HCEC 1CT (cell line): ENCODE measurements around the gene GPAT3.
"Not testable (repeated sequence)": the region's sequence is repeated elsewhere in the genome, so short reads cannot be mapped to it uniquely, and the experiment has no call there.

Experiments used
- DNase-seq: peaks from one replicate; pipeline ENCODE4 v3.0.0-alpha.2; 2017

The GPAT3 gene

GRCh38 chr4:83535520-83536361 lies at the start of gene GPAT3:
Gene GPAT3, plus strand, starts transcription at chr4:83536108. Its CDS starts 515 bp downstream, at chr4:83536623.
- DNase-seq: peak; percentile 45

- DNase-seq: no peak
These were observed 49.3 kb upstream of the GPAT3 start for GRCh38 chr4:83486457-83487129.

DNA sequence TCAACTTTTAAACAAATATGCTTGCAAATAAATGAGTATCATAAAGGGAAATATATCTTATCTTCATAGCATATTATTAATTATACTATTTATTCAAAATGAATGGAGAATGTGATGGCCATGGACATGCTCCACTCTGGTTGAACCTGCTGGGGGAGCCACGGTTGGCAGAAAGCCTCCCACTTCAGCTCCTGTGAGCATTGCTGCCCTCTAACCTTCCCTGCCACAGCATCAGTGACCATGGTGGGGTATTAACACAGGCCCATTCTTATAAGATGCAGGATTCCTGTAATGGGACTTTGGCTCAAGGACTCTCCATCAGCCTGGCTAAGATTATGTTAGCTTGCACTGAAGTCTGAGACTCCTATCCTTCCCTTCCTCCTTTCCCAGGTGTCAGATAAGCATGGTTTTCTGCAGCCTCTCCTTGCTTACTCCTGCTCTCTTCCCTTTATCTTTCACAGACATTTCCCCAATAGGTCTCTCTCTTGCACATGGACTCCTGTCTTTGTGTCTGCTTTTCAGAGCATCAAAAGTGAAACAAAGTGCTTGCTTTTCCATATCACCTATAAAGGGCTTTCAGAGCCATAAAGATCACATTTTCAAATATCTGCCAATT lies 46.1 kb upstream of the GPAT3 start:
- no peak for DNase-seq

- DNase-seq: peak; percentile 27
These were observed 44.9 kb upstream of the GPAT3 start for GRCh38 chr4:83490876-83491450.

DNA sequence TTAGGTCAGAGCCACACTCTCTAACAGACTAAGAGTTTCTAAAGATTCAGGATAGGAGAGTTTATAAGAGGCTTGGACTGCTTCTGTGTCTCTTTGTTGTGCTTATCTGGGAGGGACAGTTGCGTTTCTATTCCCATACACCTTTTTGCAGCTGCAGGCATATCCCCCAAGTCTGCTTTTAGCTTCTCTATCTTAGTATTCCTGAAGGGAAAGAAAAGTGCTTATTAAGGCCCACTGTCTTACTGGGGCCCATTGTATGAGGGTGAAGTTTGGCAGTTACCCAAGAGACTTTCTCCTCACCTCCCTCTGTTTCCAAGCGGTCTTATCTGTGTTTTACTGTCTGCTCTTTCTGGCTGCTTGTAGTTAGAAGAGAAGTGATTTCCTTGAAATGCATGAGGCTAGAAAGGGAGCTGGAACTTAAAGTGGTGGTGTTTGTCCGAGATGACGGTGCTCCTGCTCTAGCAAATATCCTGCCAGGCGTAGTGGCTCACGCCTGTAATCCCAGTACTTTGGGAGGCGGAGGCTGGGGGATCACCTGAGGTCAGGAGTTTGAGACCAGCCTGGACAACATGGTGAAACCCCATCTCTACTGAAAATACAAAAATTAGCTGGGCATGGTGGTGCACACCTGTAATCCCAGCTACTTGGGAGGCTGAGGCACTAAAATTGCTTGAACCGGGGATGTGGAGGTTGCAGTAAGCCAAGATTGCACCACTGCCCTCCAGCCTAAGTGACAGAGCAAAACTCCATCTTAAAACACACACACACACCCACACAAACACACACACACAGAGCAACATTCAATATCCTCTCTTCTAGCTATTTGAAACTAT lies 39.6 kb upstream of the GPAT3 start:
- not testable (repeated sequence) for DNase-seq

DNA sequence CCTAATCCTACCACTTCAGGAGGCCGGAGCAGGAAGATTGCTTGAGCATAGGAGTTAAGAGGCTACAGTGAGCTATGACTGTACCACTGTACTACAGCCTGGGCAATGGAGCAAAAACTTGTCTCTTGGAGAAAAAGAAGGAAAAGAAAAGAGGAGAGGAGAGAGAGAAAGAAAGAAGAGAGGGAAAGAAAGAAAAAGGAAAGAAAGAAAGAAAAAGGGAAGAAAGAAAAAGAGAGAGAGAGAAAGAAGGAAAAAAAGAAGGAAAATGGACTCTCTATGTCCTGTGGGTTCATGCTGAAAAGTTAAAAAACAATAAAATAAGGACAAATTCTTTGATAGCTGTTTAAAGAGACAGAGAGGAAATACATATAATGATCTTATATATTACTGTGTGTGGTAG lies 37.7 kb upstream of the GPAT3 start:
- no peak for DNase-seq

- DNase-seq: not testable (repeated sequence)
These were observed 34.2 kb upstream of the GPAT3 start for GRCh38 chr4:83501671-83502070.

- DNase-seq: no peak
These were observed 31.9 kb upstream of the GPAT3 start for GRCh38 chr4:83503974-83504373.

GRCh38 chr4:83504503-83504902 lies 31.4 kb upstream of the GPAT3 start:
- no peak for DNase-seq

GRCh38 chr4:83504996-83505395 lies 30.9 kb upstream of the GPAT3 start:
- DNase-seq: no peak

- DNase-seq: peak; percentile 35
These were observed 26.7 kb upstream of the GPAT3 start for GRCh38 chr4:83509156-83509585.

- no peak for DNase-seq
These were observed 25.5 kb upstream of the GPAT3 start for GRCh38 chr4:83510442-83510841.

DNA sequence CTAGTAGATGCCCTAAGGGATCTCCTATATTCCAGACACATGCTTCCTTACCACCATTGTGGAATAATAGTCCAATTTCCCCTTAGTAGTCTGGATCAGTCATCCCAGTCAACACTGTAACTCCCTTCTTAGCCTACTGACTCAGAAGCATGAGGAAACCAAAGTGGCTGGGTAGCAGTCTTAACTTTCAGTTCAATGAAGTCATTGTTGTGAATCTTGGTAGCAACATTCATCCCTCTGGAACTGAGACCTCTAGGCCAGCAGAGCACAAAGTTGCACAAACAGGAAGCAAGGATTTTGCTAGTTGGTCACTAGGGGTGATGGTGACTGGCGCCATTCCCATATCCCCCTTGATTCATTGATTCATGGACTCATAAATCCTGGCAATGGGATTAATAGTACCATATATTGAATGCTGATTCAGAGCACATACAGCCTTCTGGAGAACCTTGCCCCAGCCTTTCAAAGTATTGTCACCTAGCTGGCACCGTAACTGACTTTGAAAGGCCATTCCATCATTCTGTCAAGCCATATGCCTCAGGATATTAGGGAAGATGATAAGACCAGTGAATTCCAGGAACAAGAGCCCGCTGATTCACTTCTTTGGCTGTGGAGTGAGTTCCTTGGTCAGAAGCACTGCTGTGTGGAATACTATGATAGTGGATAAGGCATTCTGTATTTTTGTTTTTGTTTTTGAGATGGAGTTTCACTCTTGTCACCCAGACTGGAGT lies 19.7 kb upstream of the GPAT3 start:
- DNase-seq: peak; percentile 70

DNA sequence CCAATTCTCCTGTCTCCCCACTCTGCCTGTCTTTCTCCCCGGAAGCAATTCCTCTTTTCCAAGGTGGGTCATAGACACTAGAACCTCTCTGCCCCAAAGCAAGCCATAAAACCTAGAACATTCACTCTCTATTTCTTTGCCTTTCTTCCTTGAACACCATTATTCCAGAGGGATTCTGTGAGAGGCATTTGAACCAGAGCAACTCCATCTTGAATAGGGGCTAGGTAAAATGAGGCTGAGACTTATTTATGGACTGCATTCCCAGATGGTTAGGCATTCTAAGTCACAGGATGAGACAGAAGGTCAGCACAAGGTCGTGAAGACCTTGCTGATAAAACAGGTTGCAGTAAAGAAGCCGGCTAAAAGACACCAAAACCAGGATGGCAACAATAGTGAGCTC lies 13.7 kb upstream of the GPAT3 start:
- DNase-seq: no peak

- no peak for DNase-seq
These were observed 8.2 kb upstream of the GPAT3 start for GRCh38 chr4:83527671-83528070.

DNA sequence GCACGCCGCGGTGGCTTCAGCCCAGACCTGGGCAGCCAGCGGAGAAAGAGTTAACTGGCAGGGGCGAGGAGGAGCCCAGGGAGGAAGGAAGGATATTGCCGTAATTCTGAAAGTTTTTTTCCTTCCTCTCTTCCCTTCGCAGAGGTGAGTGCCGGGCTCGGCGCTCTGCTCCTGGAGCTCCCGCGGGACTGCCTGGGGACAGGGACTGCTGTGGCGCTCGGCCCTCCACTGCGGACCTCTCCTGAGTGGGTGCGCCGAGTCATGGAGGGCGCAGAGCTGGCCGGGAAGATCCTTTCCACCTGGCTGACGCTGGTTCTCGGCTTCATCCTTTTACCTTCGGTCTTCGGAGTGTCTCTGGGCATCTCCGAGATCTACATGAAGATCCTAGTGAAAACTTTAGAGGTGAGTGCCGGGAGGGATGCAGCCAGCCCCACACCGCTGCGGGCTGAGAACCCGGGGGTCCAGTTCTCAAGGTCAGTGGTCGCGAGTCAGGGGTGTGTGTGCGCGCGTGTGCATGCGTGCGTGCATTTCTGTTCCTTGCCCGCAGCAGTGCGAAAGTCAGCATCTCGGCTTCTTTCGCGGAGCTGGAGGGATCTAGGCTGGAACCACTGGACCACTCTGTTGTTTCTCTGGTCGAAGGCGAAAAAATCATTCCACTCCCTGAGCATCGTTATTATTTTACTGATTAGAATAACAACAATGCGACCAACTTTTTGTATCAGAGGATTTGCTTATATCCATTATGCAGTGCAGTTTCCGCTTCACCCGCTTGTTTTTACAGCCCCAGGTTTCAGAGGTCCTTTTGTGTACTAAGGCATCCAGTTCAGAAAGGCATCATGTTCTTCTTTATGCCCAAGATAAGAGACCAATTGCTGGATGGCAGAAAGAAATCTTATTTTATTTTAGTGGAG lies 709 bp downstream of the GPAT3 start:
- no peak for DNase-seq

GRCh38 chr4:83542225-83542624 lies 6.3 kb downstream of the GPAT3 start:
- no peak for DNase-seq

GRCh38 chr4:83546786-83547185 lies 10.9 kb downstream of the GPAT3 start:
- no peak for DNase-seq

- DNase-seq: peak; percentile 80
These were observed 12.4 kb downstream of the GPAT3 start for GRCh38 chr4:83548151-83548905.

GRCh38 chr4:83552083-83552482 lies 16.2 kb downstream of the GPAT3 start:
- no peak for DNase-seq
